Common myeloid progenitor, CD34-positive (primary cell): ENCODE data around the gene ABCB8.
"Not testable (repeated sequence)": the region's sequence is repeated elsewhere in the genome, so short reads cannot be mapped to it uniquely, and the experiment has no call there.

Source experiments
- CTCF ChIA-PET: fragments of 350-600 bp; sonication (Branson Sonifier 250); formaldehyde crosslinking; loops from one replicate; lab custom pipeline; 2021; ENCODE audit warnings: antibody characterized with exemption; lab: Charles Lee
- POLR2A ChIA-PET: fragments of 350-600 bp; sonication (Branson Sonifier 250); formaldehyde crosslinking; loops from one replicate; lab custom pipeline; 2021; ENCODE audit warnings: antibody characterized with exemption; lab: Charles Lee
- DNase-seq, 3 donors: peaks; one replicate each; pipeline versions ENCODE4 v3.0.0 to v3.0.0-alpha.2; 2013
- H3K27ac ChIP-seq, 2 experiments: 1 replicate in 1 of 2; 2 replicates in 1 of 2; pipeline ENCODE4 v1.7.0; 2013; ENCODE audit warnings: inconsistent platforms in 2 of 2, low read length in 2 of 2, mild to moderate bottlenecking in 2 of 2, low read depth in 1 of 2, moderate library complexity in 1 of 2; ENCODE audit not compliant: severe bottlenecking in 2 of 2, insufficient read depth in 1 of 2, poor library complexity in 1 of 2
- H3K27me3 ChIP-seq, 5 experiments: replicated peaks in 2 of 5; 1 replicate in 3 of 5; 2 replicates in 2 of 5; pipeline versions ENCODE4 v1.6.1 to v1.7.0; 2013; ENCODE audit warnings: low read length in 4 of 5, mild to moderate bottlenecking in 2 of 5, moderate library complexity in 2 of 5, inconsistent platforms in 1 of 5; ENCODE audit not compliant: insufficient read depth in 5 of 5, control insufficient read depth in 4 of 5
- H3K36me3 ChIP-seq, 4 experiments: 1 replicate in 2 of 4; 2 replicates in 2 of 4; pipeline versions ENCODE4 v1.6.1 to v1.7.0; 2013; ENCODE audit warnings: low read length in 3 of 4, control low read depth in 1 of 4, mild to moderate bottlenecking in 1 of 4; ENCODE audit not compliant: control insufficient read depth in 4 of 4, insufficient read depth in 4 of 4
- H3K4me1 ChIP-seq, 4 experiments: 1 replicate in 3 of 4; 2 replicates in 1 of 4; pipeline versions ENCODE4 v1.6.1 to v1.7.1; 2013; ENCODE audit warnings: low read length in 3 of 4, mild to moderate bottlenecking in 3 of 4, control low read depth in 1 of 4, inconsistent platforms in 1 of 4, moderate library complexity in 1 of 4; ENCODE audit not compliant: control insufficient read depth in 4 of 4, insufficient read depth in 4 of 4; ENCODE audit errors: control extremely low read depth in 1 of 4
- H3K4me3 ChIP-seq, 7 experiments: 1 replicate in 4 of 7; 2 replicates in 3 of 7; pipeline versions ENCODE4 v1.5.1 to v1.7.0; 2013; ENCODE audit warnings: mild to moderate bottlenecking in 7 of 7, low read length in 6 of 7, moderate library complexity in 6 of 7, inconsistent platforms in 2 of 7, low read depth in 2 of 7, control low read depth in 1 of 7; ENCODE audit not compliant: insufficient read depth in 4 of 7, control insufficient read depth in 1 of 7; ENCODE audit errors: extremely low read depth in 1 of 7
- H3K9me3 ChIP-seq, 5 experiments: 1 replicate in 4 of 5; 2 replicates in 1 of 5; pipeline versions ENCODE4 v1.6.1 to v1.7.1; 2013; ENCODE audit warnings: low read length in 4 of 5, mild to moderate bottlenecking in 2 of 5, inconsistent platforms in 1 of 5, low read depth in 1 of 5, moderate library complexity in 1 of 5; ENCODE audit not compliant: control insufficient read depth in 4 of 5, insufficient read depth in 2 of 5; ENCODE audit errors: control extremely low read depth in 1 of 5
- WGBS: methylation state at CpG from one replicate; pipeline ENCODE4 v1.1.5; 2013; ENCODE audit not compliant: insufficient coverage; 5-methylcytosine and 5-hydroxymethylcytosine counted together

Gene ABCB8

DNA sequence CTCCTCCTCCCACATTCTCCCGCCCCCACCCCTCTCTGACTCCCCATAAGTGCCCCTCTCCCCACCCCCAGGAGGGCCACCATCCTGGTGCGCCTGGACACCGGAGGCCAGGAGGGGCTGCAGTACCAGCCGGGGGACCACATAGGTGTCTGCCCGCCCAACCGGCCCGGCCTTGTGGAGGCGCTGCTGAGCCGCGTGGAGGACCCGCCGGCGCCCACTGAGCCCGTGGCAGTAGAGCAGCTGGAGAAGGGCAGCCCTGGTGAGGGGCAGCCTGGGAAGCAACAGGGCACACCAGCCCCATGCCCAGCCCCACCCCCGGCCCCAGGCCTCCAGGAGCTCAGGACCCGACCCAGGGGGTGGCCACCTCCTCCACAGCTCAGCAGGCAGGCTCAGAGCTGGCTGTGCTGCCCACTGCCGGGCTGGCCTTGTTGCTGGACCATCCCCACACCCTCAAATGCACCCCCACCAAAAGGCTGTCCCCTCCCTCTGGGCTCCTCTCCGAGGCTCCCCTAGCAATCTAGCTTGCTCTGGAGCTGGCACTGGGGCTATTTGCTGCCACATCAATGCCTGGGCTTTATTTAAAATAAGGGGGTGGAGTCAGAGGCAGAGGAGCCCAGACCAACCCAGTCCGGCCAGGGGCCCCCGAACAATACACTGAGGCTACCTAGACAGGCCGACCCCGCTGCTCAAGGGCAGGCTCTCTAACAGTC lies 18.8 kb upstream of the ABCB8 start:
- ChIA-PET POLR2A (interaction anchor here (0.8 to 1.3 kb wide), 3 partner anchors 15 to 94 kb away, joined by 3 to 4 read pairs (median 3); no protein-coding TSS in a partner anchor), CTCF (interaction anchor here (1.0 to 10.5 kb wide), 10 partner anchors 9 to 560 kb away, joined by 3 to 101 read pairs (median 24); partner anchors contain the start of genes ABCB8, ATG9B and NOS3)
- Histone ChIP-seq H3K27ac (peak overlapping the region in 1 of 2 experiments; percentile 43), H3K9me3 (no peaks in the 10 kb centered on the region), H3K27me3 (peaks cover 0 to 42% (median 4%) of the 10 kb centered on the region in 5 experiments), H3K4me1 (peaks cover 0 to 43% (median 38%) of the 10 kb centered on the region in 4 experiments), H3K36me3 (no peaks in the 10 kb centered on the region), H3K4me3 (no peak overlapping the region)
- 88% methylated on average over 21 of the region's 22 CpGs for WGBS
- DNase-seq, result no peak

DNA sequence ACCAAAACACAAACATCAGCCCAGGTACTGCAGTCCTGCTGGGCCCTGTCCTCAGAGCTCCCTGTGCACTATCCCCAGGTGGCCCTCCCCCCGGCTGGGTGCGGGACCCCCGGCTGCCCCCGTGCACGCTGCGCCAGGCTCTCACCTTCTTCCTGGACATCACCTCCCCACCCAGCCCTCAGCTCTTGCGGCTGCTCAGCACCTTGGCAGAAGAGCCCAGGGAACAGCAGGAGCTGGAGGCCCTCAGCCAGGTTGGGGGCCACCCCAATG lies 18.3 kb upstream of the ABCB8 start:
- Histone ChIP-seq H3K4me1 (peaks cover 0 to 47% (median 39%) of the 10 kb centered on the region in 4 experiments), H3K4me3 (no peak overlapping the region), H3K27me3 (peaks cover 0 to 42% (median 4%) of the 10 kb centered on the region in 5 experiments), H3K9me3 (no peaks in the 10 kb centered on the region), H3K36me3 (no peaks in the 10 kb centered on the region), H3K27ac (peak overlapping the region in 1 of 2 experiments; percentile 34)
- 40% methylated on average over 4 of the region's 7 CpGs for WGBS
- CTCF ChIA-PET, result interaction anchor here (1.2 to 10.5 kb wide), 10 partner anchors 9 to 561 kb away, joined by 3 to 101 read pairs (median 24); partner anchors contain the start of genes ABCB8, ATG9B and NOS3
- no peak for DNase-seq
- POLR2A ChIA-PET, result interaction anchor here (0.8 to 1.3 kb wide), 3 partner anchors 16 to 93 kb away, joined by 3 to 4 read pairs (median 3); no protein-coding TSS in a partner anchor

DNA sequence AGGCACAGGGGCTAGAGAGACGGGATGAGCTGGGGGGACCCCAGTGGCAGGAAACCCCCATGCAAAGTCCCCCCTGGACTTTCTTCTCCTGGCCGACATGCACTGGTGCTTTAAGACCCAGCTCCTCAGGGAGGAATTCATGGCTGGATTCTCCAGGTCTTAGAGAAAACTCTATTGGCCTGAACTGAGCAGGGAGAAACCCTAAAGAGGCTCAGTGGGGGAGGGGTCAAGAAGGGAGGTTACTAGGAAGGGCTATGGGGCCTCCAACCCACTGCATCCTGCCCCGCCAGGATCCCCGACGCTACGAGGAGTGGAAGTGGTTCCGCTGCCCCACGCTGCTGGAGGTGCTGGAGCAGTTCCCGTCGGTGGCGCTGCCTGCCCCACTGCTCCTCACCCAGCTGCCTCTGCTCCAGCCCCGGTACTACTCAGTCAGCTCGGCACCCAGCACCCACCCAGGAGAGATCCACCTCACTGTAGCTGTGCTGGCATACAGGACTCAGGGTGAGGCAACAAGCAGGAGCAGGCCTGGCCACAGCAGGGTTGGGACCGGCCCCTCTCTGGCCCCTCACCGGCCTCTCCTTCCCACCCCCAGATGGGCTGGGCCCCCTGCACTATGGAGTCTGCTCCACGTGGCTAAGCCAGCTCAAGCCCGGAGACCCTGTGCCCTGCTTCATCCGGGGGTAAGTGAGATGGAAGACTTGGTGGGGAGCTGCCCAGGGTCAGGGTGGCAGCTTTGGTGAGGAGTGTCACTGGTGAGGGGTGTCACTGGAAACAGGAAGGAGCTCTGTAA lies 17.7 kb upstream of the ABCB8 start:
- peak overlapping the region in 1 of 2 experiments; percentile 34 for H3K27ac ChIP-seq
- peak in 2 of 3 donors; percentile 43 to 46 for DNase-seq
- WGBS, result 26% methylated on average over 15 of the region's 18 CpGs
- ChIA-PET POLR2A (interaction anchor here (0.8 to 1.3 kb wide), 3 partner anchors 16 to 93 kb away, joined by 3 to 4 read pairs (median 3); no protein-coding TSS in a partner anchor), CTCF (interaction anchor here (0.9 to 10.5 kb wide), 12 partner anchors 8 to 561 kb away, joined by 3 to 101 read pairs (median 20); partner anchors contain the start of genes ABCB8, ATG9B, NOS3 and TMUB1)
- H3K4me1 ChIP-seq, result peaks cover 0 to 47% (median 39%) of the 10 kb centered on the region in 4 experiments
- H3K9me3 ChIP-seq, result no peaks in the 10 kb centered on the region
- peaks cover 0 to 42% (median 4%) of the 10 kb centered on the region in 5 experiments for H3K27me3 ChIP-seq
- no peaks in the 10 kb centered on the region for H3K36me3 ChIP-seq
- no peak overlapping the region for H3K4me3 ChIP-seq

DNA sequence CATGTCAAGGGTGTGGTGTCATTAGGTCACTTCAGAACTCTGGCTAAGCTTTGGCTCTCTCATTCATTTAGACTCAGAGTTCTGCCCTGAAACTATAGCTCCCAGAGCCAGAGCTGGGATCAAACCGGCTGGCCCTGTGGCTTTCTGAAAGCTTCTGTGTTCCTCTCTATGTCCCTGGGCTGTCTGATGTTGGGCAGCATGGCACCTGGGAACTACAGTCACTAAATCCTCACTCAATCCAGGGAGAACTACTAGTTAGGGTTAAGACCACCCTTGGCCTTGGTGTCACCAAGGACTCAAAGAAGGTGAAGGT lies 17.2 kb upstream of the ABCB8 start:
- Histone ChIP-seq H3K4me3 (no peak overlapping the region), H3K9me3 (no peaks in the 10 kb centered on the region), H3K27me3 (peaks cover 0 to 42% (median 4%) of the 10 kb centered on the region in 5 experiments), H3K27ac (peak overlapping the region in 1 of 2 experiments; percentile 34), H3K36me3 (no peaks in the 10 kb centered on the region), H3K4me1 (peaks cover 0 to 47% (median 39%) of the 10 kb centered on the region in 4 experiments)
- ChIA-PET CTCF (interaction anchor here (0.9 to 10.5 kb wide), 11 partner anchors 7 to 164 kb away, joined by 3 to 101 read pairs (median 17); partner anchors contain the start of genes ABCB8, ATG9B, NOS3 and TMUB1), POLR2A (interaction anchor here (1.3 kb wide), 1 partner anchor 17 kb away, joined by 3 read pairs; no protein-coding TSS in a partner anchor)
- 71% methylated on average over 1 of the region's 1 CpG for WGBS
- DNase-seq, result no peak

DNA sequence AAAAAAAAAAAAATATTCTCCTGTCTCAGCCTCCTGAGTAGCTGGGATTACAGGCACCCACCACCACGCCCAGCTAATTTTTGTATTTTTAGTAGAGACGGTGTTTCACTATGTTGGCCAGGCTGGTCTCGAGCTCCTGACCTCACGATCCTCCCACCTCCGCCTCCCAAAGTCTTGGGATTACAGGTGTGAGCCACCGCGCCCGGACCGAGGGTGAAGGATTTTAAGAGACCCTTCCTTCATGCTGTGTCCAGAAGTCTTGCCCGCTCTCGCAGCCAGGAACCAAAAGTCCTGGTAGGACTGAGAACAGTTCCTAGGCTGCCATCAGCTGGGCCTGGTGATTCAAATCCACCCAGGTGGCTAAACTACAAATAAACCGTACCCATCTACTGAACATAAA lies 16.6 kb upstream of the ABCB8 start:
- not testable (repeated sequence) for H3K36me3 ChIP-seq, DNase-seq, H3K27ac ChIP-seq, H3K4me3 ChIP-seq, H3K9me3 ChIP-seq
- ChIA-PET CTCF (interaction anchor here (0.9 to 10.5 kb wide), 9 partner anchors 12 to 163 kb away, joined by 3 to 101 read pairs (median 7); partner anchors contain the start of genes ABCB8, ATG9B and NOS3), POLR2A (interaction anchor here (0.5 to 0.7 kb wide), 2 partner anchors 26 to 1785 kb away, joined by 3 to 5 read pairs; no protein-coding TSS in a partner anchor)
- peaks cover 0 to 42% (median 4%) of the 10 kb centered on the region in 5 experiments for H3K27me3 ChIP-seq
- H3K4me1 ChIP-seq, result peaks cover 0 to 47% (median 39%) of the 10 kb centered on the region in 4 experiments
- WGBS, result 90% methylated on average over 11 of the region's 12 CpGs

DNA sequence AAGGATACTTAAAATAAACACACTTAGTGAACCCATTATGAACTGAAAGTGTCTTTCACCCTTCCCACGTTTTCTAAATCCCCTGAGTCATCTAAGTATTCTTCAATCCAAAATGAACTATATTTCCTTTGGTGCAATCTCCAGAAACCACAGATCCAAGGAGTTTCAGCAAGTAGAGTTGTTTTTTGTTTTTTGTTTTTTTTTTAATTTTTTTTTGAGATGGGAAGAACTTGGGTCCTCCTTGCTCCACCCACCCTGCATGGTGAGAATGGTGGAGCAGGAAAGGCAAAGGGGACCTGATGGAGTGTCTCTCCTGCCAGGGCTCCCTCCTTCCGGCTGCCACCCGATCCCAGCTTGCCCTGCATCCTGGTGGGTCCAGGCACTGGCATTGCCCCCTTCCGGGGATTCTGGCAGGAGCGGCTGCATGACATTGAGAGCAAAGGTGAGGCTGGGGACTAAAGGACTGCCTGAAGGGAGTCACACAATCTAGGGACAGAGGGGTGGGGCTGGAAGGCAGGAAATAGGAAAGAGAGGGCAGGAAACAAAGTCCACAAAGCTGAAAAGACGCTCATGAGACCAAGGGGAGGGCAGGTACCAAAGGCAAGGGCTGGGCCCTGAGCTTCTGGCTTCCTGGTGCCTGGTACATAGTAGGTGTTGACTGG lies 16.1 kb upstream of the ABCB8 start:
- Histone ChIP-seq H3K9me3 (no peaks in the 10 kb centered on the region), H3K4me3 (no peak overlapping the region), H3K36me3 (no peaks in the 10 kb centered on the region), H3K27me3 (peaks cover 0 to 44% (median 4%) of the 10 kb centered on the region in 5 experiments), H3K4me1 (peaks cover 0 to 47% (median 39%) of the 10 kb centered on the region in 4 experiments), H3K27ac (no peak overlapping the region)
- POLR2A ChIA-PET, result interaction anchor here (0.7 kb wide), 1 partner anchor 1786 kb away, joined by 5 read pairs; no protein-coding TSS in a partner anchor
- CTCF ChIA-PET, result interaction anchor here (0.8 to 10.5 kb wide), 11 partner anchors 11 to 163 kb away, joined by 3 to 101 read pairs (median 4); partner anchors contain the start of genes ATG9B and NOS3
- WGBS, result 77% methylated on average over 5 of the region's 6 CpGs
- no peak for DNase-seq
